Stimulated activated CD4-positive, alpha-beta T cell treated with anti-CD3 and anti-CD28 coated beads, Interleukin-4, amount 100 ng/mL, for 24 hours (primary cell): ENCODE measurements around the gene CTNNA3.
"Not testable (repeated sequence)": the region's sequence is repeated elsewhere in the genome, so short reads cannot be mapped to it uniquely, and the experiment has no call there.

Experiments
- DNase-seq: peaks from one replicate; pipeline ENCODE4 v3.0.0-alpha.2; 2020

CTNNA3 gene

GRCh38 chr10:66335753-66336152, 1360.2 kb downstream of the CTNNA3 start:
- DNase-seq: not testable (repeated sequence)

- no peak for DNase-seq
These were observed 1366.8 kb downstream of the CTNNA3 start for GRCh38 chr10:66329147-66329546.

GRCh38 chr10:66326876-66327275, 1369.1 kb downstream of the CTNNA3 start:
- no peak for DNase-seq

DNA sequence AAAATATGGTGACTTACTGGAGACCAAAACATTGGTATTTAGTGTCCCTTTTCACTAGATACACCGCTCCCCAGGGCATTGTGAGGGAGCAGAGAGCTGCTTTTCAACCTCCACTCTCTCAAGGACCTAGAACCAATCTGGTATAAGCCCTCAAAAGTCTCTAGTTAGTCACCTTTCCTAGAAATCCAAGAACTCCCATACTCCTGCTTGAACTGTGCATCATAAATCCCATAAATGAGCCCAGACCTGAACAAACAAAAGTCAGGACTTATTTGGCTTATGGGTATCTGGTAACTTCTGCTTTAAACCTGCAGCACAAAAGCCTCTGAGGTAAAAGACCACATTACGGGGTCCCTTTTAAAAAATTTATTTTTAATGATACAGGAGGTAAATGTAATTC, 1373.2 kb downstream of the CTNNA3 start:
- no peak for DNase-seq

DNA sequence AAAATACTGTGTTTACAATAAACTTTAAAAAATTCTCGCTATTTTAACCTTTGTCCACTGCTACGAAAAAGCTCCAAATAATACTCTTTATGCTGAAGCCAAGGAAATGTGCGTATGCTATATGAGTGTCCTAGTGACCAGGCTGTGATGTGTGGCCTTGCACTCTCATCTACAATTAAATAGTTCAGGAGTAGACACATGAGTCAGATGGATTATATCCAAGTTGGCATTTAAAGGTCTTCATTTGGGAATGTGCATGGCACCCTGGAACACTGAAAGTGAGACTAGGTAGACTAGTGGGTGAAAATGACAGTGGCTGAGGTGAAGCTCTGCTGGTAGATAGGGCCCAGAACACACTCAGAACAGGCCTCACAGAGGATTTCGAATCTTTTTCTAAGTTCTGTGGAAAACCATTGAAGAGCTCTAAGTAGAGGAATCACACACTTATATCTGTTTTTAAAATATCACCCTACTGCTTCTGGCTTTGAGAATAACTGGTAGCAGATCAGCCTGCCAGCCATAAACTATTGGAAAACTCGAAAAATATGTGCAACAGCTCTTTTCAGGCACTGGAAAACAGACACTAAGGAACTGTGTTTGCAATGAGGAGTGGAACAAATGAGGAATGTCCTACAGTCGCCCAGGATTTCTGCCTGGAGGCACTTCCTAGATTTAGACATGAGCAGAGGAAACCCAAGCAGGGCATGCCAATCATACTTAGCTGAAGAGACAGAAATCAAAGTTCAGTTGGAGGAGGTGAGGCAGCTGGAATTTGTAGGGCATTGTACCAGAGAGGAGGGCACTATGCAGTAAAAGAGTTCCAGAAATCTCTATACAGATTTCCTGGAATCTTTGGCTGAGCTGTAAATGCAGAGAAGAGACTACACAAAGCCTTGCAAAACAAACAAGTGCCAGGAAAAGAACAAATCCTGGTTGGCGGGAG, 1374.0 kb downstream of the CTNNA3 start:
- DNase-seq: no peak

GRCh38 chr10:66318761-66319160, 1377.2 kb downstream of the CTNNA3 start:
- DNase-seq: no peak

DNA sequence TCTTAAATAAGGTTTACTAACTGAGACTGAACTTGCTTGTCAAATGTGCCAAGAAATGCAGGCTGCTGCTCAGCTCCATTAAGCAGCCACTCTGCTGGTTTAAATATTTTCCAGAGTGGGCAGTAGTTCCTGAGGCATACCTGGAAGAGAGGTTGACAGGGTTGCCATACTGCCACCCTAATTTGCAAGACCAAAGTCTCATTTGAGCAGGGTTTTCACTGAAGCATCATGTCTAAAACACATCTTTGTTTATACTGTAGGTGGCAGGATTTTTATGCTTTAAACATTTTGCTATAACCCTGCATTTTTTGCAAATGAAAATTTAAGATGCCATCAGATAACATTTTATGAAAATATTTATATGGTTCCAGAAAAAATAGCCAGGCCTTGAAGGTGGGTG, 1388.2 kb downstream of the CTNNA3 start:
- DNase-seq: no peak

DNA sequence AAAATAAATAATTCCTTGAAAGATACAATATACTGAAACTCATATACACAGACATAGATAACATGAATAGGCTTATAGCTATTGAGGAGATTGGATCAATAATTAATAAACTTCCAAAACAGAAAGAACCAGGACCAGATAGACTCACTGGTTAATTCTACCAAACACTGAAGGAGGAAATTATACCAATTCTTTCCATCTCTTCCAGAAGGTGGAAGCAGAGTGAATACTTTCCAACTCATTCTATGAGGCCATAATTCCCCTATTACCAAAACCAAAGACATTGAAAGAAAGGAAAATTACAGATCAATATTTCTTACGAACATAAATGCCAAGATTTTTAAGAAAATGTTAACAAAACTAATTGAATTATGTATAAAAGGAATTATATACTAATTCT, 1394.9 kb downstream of the CTNNA3 start:
- DNase-seq: no peak

- DNase-seq: no peak
These were observed 1400.4 kb downstream of the CTNNA3 start for GRCh38 chr10:66295602-66296001.

GRCh38 chr10:66294538-66294937, 1401.5 kb downstream of the CTNNA3 start:
- no peak for DNase-seq

- DNase-seq: no peak
These were observed 1403.1 kb downstream of the CTNNA3 start for GRCh38 chr10:66292922-66293321.

DNA sequence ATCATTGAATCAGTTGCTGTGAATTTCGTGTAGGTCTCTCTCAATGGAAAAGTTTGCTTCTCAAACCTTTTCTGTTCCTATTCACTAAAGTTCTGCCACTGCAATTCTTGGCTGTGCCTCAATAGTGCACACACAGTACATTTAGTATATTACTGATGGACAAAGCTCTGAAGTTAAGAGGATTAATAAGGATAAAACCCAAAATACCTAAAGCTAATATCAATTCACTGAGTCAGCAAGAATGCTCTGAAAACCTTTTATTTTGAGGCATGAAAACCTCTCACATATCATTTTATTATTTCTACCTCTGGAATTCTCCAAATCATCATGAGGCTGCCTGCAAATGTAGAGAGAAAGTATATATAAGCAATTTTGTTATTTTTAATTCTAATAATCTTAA, 1403.5 kb downstream of the CTNNA3 start:
- DNase-seq: no peak

- no peak for DNase-seq
These were observed 1404.9 kb downstream of the CTNNA3 start for GRCh38 chr10:66291133-66291532.

- DNase-seq: no peak
These were observed 1411.4 kb downstream of the CTNNA3 start for GRCh38 chr10:66284621-66285020.

DNA sequence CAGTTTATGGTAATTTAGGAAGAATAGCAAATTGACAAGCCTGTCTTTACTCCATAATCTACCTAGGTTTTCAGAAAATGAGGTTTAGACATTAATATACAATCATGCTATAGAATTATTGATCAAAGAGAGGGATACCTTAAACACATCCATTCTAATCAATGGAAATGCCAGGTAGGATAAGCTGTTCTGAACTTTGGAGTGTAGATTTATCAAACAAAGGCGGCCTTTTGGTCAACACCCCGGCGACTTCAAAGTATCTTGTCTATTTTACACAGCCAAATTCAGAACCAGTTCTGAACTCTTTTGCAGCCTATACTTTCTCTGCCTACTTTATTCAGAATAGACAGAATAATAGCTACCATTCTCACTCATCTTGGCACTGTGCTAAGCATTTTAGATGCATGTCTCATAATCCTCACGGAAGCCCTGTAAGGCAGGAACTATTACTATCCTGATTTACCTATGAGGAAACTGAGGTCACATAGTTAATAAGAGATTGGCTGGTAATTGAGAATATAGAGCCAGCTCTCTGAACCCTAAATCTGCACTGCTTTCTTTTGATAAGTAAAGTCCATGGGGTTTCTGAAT, 1412.0 kb downstream of the CTNNA3 start:
- no peak for DNase-seq

GRCh38 chr10:66283064-66283463, 1412.9 kb downstream of the CTNNA3 start:
- no peak for DNase-seq

DNA sequence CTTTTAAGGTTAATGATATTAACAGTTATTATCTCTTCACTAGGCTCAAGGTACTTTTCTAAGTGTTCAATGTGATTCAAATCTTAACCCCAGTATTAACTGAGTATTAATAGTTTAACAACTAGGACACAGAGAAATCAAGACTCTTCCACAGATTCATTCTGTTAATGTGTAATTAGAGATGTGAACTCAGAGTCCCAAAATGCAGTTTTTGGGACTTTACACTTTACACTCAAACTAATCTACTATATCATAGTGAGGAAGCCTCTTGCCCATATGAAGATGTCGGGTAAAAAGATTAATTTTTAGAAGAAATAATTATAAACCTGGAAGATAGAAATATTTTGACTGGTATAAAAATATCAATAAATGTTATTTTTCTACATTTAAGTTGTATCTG, 1414.7 kb downstream of the CTNNA3 start:
- no peak for DNase-seq

DNA sequence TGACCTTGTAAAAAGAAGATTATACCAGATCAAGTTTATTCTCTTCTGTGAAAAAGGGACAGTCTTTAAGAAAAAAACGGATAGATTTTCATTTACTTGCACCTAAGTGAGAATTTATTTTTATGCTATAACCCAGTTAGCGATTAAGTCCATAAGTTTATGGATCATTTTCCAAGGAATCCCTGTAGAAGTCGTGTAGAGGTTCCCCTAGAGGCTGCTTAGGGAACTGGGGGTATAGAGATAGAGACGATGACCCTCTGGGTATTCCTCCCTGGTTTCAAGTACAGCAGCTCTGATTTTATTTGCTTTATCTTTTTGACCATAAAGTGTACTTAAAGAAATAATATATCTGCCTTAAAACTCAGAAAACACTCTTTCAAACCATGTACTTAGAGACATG, 1418.5 kb downstream of the CTNNA3 start:
- DNase-seq: no peak

- no peak for DNase-seq
These were observed 1422.0 kb downstream of the CTNNA3 start for GRCh38 chr10:66273966-66274519.

DNA sequence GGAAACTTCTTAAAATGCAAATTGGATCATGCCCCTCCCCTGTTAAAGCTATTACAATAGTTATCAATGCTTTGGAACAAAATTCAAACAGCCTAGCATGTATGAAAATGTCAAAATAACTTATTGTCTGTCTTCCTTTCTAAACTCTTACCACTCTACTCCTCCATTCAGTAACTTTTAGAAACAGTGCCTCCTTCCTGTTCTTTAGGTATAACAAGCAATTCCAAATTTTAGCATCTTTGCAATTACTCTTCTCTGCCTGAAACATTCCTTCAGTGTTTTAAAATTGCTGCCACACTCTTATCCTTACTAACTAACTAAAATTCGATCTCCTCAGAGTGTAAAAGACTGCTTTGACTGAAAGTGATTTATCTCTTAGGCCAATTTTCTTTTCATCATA, 1430.6 kb downstream of the CTNNA3 start:
- DNase-seq: no peak

DNA sequence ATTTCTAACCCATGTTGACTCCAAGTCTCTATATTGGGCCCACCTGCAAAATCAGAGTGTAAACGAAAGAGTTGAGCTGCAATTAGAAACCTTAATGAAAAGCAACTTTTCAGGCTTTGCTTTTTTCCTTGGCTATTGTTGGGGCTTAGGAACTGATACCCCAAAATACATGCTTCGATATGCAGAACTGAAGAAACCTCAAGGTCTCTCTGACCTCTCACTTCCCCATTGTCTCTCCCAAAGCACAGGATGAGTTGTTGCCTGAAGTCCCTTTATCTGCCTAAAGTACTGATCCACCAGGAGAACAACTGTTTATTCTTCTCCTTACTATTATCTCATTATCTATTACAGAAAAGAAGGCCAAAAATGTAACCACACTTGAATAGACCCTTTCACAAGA, 1436.2 kb downstream of the CTNNA3 start:
- no peak for DNase-seq

DNA sequence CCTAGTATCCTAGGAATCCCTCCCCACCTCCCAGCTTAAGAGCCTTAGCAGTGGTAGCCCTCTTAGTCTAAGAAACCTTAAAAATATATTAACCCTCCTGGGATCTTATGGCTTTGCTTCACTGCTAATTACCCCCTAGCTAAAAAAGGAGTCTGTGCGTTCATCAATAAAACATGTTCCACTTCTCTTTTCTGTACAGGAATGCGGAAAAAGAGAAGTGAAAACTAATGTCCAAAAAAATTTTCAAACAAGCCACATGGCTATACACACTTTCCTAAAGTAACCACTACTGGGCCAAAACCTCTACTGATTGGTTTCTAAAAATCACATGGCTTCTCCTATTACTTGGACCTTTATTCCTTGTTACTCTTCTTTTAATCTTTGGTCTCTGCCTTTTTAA, 1437.3 kb downstream of the CTNNA3 start:
- DNase-seq: no peak

DNA sequence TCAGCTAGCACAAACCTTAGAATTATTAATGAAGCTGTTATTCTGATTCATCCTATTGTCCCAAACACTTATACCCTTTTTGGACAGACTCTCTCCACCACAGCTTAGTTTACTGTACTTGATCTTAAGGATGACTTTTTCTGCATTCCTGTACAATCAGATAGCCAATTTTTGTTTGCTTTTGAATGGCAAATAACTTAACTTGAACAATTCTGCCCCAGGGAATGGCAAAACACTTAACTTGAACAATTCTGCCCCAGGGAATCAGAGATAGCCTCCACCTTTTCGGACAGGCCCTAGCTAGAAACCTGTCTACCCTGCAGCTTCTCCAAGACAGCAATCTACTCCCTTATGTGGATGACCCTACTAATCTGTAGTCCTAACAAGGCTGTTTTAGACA, 1438.2 kb downstream of the CTNNA3 start:
- DNase-seq: no peak

GRCh38 chr10:66252986-66253385, 1443.0 kb downstream of the CTNNA3 start:
- no peak for DNase-seq
